Upper lobe of right lung (tissue), 1 donor: Measurements from ENCODE around the gene TMEM150C. TPM values are rescaled to one million over a fixed set of nuclear protein-coding genes. Genes with fewer than 3 reads are reported as not detected.

Experiments used
- ATAC-seq: fragments of 200-7000 bp; cut with Tn5 transposase; one replicate; pipeline ENCODE4 v1.9.1; 2020; ENCODE audit warnings: mild to moderate bottlenecking, moderate library complexity
- DNase-seq: peaks from one replicate; pipeline ENCODE4 v3.0.0-alpha.2; 2020
- H3K27ac ChIP-seq: fragments of 200-600 bp; one replicate; pipeline ENCODE4 v1.8.0; 2022
- H3K27me3 ChIP-seq: fragments of 200-600 bp; one replicate; pipeline ENCODE4 v1.8.0; 2022; ENCODE audit warnings: mild to moderate bottlenecking
- H3K36me3 ChIP-seq: fragments of 200-600 bp; one replicate; pipeline ENCODE4 v1.8.0; 2022
- H3K4me1 ChIP-seq: fragments of 200-600 bp; one replicate; pipeline ENCODE4 v1.8.0; 2022
- H3K4me3 ChIP-seq: fragments of 200-600 bp; one replicate; pipeline ENCODE4 v1.8.0; 2022; ENCODE audit warnings: mild to moderate bottlenecking
- H3K9me3 ChIP-seq: fragments of 200-600 bp; one replicate; pipeline ENCODE4 v1.8.0; 2022
- CTCF ChIP-seq: fragments of 200-600 bp; IDR thresholded peaks from one replicate; pipeline ENCODE4 v1.8.0; 2022; ENCODE audit warnings: antibody characterized with exemption
- intact Hi-C: fragments of 100-400 bp; cut with DNase I; formaldehyde crosslinking; loops from one replicate; pipeline ENCODE4 v1.11.0; 2022
- total RNA-seq: library from RNA; stranded (reverse); fragmentation: NEBNext Ultra II Directional; extraction: Animal tissue kit (Norgen Biotek cat#: 25700); gene quantifications from one replicate; pipeline ENCODE4 v1.2.1, GENCODE V29; 2021
- donor health status: DM: no; HTN: yes; CAD: no; lungs with severe emphysema.

The TMEM150C gene
- total RNA-seq, 1 donor from 2014 or later = 5.9 TPM

DNA sequence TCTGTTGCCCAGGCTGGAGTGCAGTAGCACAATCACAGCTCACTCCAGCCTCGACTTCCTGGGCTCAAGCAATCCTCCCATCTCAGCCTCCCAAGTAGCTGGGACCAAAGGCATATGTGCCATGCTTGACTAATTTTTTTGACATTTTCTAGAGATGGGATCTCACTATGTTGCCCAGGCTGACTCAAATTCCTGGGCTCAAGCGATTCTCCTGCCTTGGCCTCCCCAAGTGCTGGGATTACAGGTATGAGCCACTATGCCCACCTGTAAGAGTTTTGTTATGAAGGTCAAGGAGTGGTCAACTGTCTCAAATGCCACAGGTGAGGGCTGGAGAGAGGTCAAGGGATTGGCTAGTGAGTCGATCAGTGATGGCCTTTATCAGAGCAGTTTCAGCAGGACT lies 32.5 kb downstream of the TMEM150C start:
- intact Hi-C loops = no loop called here
- Histone ChIP-seq H3K36me3 (no peaks in the 10 kb centered on the region), H3K4me1 (no peaks in the 10 kb centered on the region), H3K27ac (no peak overlapping the region), H3K27me3 (no peaks in the 10 kb centered on the region), H3K9me3 (no peaks in the 10 kb centered on the region), H3K4me3 (no peak overlapping the region)
- TF ChIP-seq CTCF = no peak
- DNase-seq (no peak), ATAC-seq (no peak)

DNA sequence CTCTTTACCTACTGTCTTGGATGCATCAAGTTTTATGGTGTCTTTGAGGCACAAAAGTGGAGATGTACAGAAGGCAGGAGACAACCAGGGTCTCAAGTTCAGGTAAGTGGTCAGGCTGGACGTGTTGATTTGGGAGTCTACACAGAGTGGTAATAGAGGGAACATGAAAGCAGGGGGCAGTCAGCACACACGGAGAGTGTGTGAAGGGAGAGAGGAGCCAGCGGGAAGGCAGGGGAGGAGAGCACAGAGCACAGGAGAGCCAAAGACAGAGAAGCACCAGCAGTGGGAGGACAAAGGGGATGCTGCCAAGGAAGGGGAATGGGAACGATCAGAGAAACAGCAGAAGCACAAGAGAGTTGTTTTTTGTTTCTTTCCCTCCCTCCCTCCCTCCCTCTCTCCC lies 32.9 kb downstream of the TMEM150C start:
- no peak for TF ChIP-seq CTCF
- H3K4me1 ChIP-seq = no peaks in the 10 kb centered on the region
- ATAC-seq = no peak
- no peaks in the 10 kb centered on the region for H3K36me3 ChIP-seq
- intact Hi-C loops = no loop called here
- H3K4me3 ChIP-seq = no peak overlapping the region
- no peaks in the 10 kb centered on the region for H3K9me3 ChIP-seq
- no peak overlapping the region for H3K27ac ChIP-seq
- no peaks in the 10 kb centered on the region for H3K27me3 ChIP-seq
- DNase-seq = no peak

DNA sequence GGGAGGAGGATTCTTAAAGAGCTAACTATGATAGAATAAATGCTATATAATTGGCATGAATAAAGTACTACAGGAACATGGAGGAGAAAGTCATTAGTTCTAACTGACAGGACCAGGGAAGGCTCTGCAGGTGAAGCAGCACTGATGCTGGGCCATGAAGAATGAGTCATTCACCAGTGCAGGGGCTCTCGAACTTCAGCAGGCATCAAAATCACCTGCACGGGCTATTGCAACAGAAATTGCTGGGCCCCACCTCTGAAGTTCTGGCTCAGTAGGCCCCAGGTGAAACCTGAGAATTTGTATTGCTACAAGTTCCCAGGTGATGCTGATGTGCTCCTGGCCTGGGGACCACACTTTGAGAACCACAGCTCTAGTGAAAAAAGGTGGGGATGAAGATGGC lies 33.7 kb downstream of the TMEM150C start:
- TF ChIP-seq CTCF = no peak
- intact Hi-C loops = no loop called here
- no peak for DNase-seq
- H3K4me3 ChIP-seq = no peak overlapping the region
- no peaks in the 10 kb centered on the region for H3K36me3 ChIP-seq
- no peak overlapping the region for H3K27ac ChIP-seq
- no peaks in the 10 kb centered on the region for H3K9me3 ChIP-seq
- ATAC-seq = no peak
- H3K4me1 ChIP-seq = no peaks in the 10 kb centered on the region
- H3K27me3 ChIP-seq = no peaks in the 10 kb centered on the region

DNA sequence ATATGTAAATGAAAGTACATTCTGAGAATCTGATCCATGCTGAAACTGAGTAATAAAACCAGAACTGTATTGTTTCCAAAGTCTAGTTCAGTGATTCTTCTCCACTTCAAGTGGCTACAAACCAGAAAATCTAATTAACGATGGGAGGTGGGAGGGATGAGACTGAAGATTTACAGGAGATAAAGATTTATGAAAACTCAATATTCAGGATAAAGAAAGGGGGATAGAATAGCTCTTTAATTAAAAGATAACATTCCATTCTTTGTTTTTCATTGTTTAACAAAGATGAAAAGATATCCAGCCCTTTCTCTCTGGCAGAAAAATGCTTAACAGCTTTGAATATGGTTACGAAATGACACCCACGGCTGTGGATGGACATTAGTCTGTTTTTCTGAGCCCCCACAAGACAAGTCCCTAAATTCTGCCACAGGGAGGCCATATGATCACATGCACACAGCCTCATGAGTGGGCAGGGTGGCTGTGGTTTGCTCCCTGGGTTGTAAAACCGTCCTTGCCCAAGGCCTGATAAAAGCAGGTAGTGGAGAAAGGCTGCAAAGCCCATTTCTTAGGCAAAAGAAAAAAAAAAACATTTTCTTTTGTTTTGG lies 36.4 kb downstream of the TMEM150C start:
- H3K27me3 ChIP-seq = no peaks in the 10 kb centered on the region
- no peak for TF ChIP-seq CTCF
- ATAC-seq (no peak), DNase-seq (no peak)
- intact Hi-C loops = no loop called here
- H3K27ac ChIP-seq = no peak overlapping the region
- no peaks in the 10 kb centered on the region for H3K4me1 ChIP-seq
- no peaks in the 10 kb centered on the region for H3K9me3 ChIP-seq
- no peak overlapping the region for H3K4me3 ChIP-seq
- H3K36me3 ChIP-seq = no peaks in the 10 kb centered on the region

DNA sequence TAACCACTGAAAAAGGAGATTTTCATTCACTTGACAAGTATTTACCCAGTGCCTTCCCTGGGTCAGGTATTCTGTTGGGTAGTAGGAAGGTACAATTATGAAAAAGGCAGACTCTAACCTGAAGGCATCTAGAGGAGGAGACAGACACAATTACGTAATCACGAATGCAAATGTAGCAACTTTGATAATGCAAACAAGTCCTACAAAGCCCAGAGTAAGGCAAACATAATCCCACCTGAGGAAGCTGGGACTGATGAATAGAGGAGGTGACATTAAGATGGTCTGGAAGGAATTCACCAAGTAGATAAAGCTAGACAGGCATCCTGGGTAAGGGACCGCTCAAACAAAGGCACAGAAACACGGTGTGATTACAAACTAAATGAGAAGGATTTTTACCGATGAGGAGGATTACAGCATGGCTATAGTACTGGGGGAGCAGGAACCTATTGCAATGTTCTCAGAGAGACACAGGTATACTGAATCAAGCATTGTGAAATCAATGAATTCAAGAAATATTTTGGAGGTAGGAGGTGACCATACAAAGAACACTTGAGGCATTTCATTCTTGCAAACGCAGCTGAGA lies 37.1 kb downstream of the TMEM150C start:
- ATAC-seq (no peak), DNase-seq (no peak)
- no peak for TF ChIP-seq CTCF
- Histone ChIP-seq H3K27ac (no peak overlapping the region), H3K4me1 (no peaks in the 10 kb centered on the region), H3K9me3 (no peaks in the 10 kb centered on the region), H3K27me3 (no peaks in the 10 kb centered on the region), H3K36me3 (no peaks in the 10 kb centered on the region), H3K4me3 (no peak overlapping the region)
- intact Hi-C loops = no loop called here

DNA sequence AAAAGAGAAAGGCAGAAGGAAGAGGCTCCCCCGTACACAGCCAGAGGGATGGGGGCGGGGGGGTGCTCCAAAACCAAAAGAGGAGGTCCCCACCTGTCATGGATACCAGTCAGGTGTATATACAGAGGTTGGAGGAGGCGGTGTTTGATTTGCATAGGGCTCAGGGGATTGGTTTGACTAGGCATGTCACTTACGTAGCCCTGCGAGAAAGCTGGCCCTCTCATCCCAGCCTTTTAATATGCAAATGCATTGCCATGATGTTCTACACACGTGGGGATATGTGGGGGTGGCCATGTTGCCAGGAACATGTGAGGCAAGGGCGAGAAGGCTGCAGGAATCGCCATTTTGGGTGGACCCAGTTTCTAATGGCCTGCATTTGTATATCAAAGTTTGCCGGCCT lies 38.6 kb downstream of the TMEM150C start:
- no peak for ATAC-seq

More for the DNA sequence above, 38.6 kb downstream of the TMEM150C start:
- no peaks in the 10 kb centered on the region for H3K9me3 ChIP-seq
- no peak overlapping the region for H3K4me3 ChIP-seq
- intact Hi-C loops = no loop called here
- no peaks in the 10 kb centered on the region for H3K4me1 ChIP-seq
- TF ChIP-seq CTCF = no peak
- DNase-seq = no peak
- no peak overlapping the region for H3K27ac ChIP-seq
- no peaks in the 10 kb centered on the region for H3K27me3 ChIP-seq
- no peaks in the 10 kb centered on the region for H3K36me3 ChIP-seq
